GDM1 (cell line): ENCODE data around the gene SAP25.
"Not testable (repeated sequence)": the region's sequence is repeated elsewhere in the genome, so short reads cannot be mapped to it uniquely, and the experiment has no call there.

Experiments used
- DNase-seq: peaks from one replicate; lab custom pipeline; 2025; lab: John Stamatoyannopoulos, UW

The SAP25 gene

GRCh38 chr7:100561491-100562194, 12.1 kb downstream of the SAP25 start:
- DNase-seq: no peak

DNA sequence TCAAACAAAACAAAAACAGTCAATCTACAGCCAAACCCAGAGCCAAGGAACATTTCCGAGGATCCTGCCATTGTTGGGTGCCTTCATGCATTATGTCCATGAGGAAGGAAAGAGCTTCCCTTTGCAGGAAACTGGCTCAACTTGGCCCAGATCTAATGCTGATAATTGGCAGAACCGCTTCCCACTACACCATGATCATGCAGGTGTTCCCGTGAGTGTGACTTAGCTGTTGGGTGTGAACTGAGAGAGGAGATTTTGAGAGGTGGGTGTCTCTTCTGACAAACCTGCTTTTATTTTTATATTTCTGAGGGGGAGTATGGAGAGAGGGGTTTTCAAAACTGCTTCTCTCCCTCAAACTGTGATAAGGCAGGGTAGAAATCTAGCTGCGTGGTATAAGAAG, 14.6 kb downstream of the SAP25 start:
- no peak for DNase-seq

- DNase-seq: no peak
These were observed 17.2 kb downstream of the SAP25 start for GRCh38 chr7:100556541-100556940.

GRCh38 chr7:100555701-100556100, 18.0 kb downstream of the SAP25 start:
- no peak for DNase-seq

DNA sequence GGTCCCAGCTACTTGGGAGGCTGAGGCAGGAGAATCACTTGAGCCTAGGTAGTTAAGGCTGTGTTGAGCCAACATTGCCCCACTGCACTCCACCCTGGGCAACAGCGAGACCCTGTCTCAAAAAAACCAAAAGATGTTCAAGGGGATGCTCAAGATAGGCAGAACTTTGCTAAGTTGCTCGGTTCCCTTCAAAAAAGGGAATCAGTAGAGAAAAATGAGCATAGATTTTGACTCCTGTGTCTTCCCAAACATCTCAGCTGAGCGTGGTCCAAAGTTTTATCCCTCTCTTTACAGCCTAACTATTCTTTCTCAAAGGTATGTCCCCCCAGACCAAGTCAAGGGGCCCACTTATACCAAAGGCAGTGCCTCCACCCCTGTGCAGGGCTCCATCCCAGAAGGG, 20.7 kb downstream of the SAP25 start:
- DNase-seq: no peak

DNA sequence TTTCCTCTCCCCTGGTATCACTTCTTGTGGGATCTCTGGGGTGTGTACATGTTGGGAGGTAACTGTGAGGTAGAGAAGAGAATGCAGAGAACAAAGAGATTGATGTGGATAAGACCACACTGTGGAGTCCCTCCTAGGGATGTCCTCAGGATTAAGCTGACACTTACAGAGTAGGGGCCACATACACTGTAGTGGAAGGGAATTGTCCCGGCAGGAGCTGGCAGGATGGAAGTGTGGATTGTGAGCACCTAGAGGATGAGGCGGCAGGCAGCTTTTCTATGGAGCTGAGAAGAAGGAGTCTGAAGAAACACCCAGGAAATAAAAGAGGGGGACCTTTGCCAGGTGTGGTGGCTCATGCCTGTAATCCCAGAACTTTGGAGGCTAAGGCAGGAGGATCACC, 21.2 kb downstream of the SAP25 start:
- no peak for DNase-seq

GRCh38 chr7:100548446-100548845, 25.3 kb downstream of the SAP25 start:
- DNase-seq: not testable (repeated sequence)

DNA sequence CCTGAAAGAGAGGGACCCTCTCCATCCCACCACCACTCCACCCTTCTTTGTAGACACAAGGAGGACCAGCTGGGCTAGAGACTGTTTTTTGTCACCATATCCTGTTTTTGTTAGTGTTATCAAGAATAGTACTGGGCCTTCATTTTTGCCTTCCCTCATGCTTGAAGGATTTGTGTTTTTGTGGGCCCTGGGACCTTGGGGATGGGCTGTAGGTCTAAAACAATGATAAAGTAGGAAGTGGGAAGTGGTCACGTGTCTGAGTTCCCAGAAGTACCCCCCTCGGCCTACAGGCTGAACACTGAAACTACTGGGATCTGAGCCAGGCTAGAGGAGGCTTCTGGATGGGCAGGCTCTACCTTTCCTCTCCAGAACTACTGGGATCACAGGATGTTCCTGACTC, 25.8 kb downstream of the SAP25 start:
- no peak for DNase-seq

- DNase-seq: no peak
These were observed 26.5 kb downstream of the SAP25 start for GRCh38 chr7:100546926-100547800.

DNA sequence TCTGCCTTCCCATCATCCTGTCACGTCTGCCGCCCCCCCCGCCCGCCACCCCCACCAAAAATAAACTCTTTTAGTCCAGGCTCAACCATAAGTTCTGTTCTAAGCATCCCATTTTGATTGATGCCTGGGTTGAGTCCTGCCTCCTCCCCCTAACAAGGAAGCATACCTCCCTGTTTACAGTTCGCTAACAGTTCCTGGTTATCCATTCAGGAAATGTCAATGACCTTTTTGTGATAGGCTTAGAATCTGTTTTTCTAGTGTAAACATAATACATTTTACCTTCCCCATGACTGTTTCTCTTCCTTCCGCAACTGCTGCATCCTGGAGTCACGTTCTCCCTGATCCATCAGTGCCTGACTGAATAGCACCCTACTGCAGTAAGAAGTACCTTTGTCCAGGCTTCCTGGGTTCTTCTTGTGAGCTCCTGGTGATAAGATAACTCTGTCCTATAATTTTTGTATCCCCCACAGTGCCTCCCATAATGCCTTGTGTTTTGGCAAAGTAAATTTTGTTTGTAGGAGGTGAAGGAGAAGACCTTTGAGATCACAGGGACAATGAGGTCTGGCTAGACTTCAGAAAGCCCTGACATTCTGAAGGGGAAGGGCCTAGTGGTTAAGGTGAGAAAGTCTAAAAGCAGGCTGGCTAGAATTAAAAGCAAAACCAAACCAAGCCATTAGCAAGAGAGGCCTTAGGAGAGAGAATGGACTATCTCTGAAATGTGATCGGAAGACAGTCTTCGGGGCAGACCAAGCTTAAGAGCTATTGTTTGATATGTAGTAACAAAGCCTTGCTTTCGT, 27.4 kb downstream of the SAP25 start:
- no peak for DNase-seq

GRCh38 chr7:100545360-100546128, 28.2 kb downstream of the SAP25 start:
- no peak for DNase-seq

DNA sequence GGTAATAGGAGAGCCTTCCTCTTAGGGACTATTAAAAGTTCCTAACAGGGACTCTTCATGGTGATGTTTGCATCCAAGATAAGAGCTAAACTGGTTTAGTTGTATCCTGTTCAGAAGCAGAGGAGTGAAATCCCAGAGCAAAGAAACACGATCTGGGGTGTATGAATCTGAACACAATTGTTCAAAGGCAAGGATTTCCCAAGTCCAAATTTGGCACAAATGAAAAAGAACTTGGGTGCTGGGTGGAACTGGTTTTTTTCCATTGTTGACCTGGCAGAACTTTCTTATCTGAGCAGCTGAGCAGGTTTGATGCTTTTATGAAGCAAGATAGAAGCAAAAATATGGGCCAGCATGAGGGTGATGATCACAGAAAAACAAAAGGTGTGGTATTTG, 28.7 kb downstream of the SAP25 start:
- no peak for DNase-seq

GRCh38 chr7:100544386-100544785, 29.3 kb downstream of the SAP25 start:
- DNase-seq: no peak

- no peak for DNase-seq
These were observed 30.1 kb downstream of the SAP25 start for GRCh38 chr7:100543586-100543985.

- DNase-seq: not testable (repeated sequence)
These were observed 32.4 kb downstream of the SAP25 start for GRCh38 chr7:100541309-100541708.

- no peak for DNase-seq
These were observed 33.5 kb downstream of the SAP25 start for GRCh38 chr7:100540073-100540723.

GRCh38 chr7:100539436-100540006, 34.2 kb downstream of the SAP25 start:
- no peak for DNase-seq

GRCh38 chr7:100538654-100539435, 34.9 kb downstream of the SAP25 start, which contains the start of gene AGFG2:
Gene AGFG2 (plus strand): TSS chr7:100539203. CDS start chr7:100539347, 144 bp downstream.
- peak; percentile 100 for DNase-seq

- DNase-seq: no peak
These were observed 35.4 kb downstream of the SAP25 start for GRCh38 chr7:100538348-100538653.

- not testable (repeated sequence) for DNase-seq
These were observed 37.0 kb downstream of the SAP25 start for GRCh38 chr7:100536695-100537094.
